H1 (cell line): ENCODE measurements around the gene EEF1AKMT1. TPM values are rescaled to one million over a fixed set of nuclear protein-coding genes. Genes with fewer than 3 reads are reported as not detected.

Experiments used
- CTCF ChIA-PET: fragments of 300-600 bp; sonication (Branson Sonifier 250); formaldehyde crosslinking; loops from one replicate; lab custom pipeline; 2021; ENCODE audit not compliant: partially characterized antibody; lab: Charles Lee
- POLR2A ChIA-PET: fragments of 300-600 bp; sonication (Branson Sonifier 250); formaldehyde crosslinking; loops from one replicate; lab custom pipeline; 2021; ENCODE audit warnings: inconsistent platforms; ENCODE audit not compliant: partially characterized antibody; lab: Charles Lee
- DNase-seq, 2 experiments: peaks; one replicate each; pipeline versions ENCODE4 v3.0.0 to v3.0.0-alpha.2; 2010 to 2022; ENCODE audit warnings: low spot score in 2 of 2, low read depth in 1 of 2, mixed read lengths in 1 of 2
- FAIRE-seq: peaks from 2 replicates; lab custom pipeline; 2011; peaks lifted over from hg19 to GRCh38; lab: Jason Lieb, UNC
- H2AFZ ChIP-seq: 2 replicates; pipeline ENCODE4 v1.8.1; 2012; ENCODE audit warnings: low read length, inconsistent platforms
- H2AK5ac ChIP-seq: 2 replicates; pipeline ENCODE4 v1.6.1; 2013; ENCODE audit warnings: low read depth, low read length
- H2BK120ac ChIP-seq: replicated peaks from 2 replicates; pipeline ENCODE3; 2013; ENCODE audit warnings: low read depth, low read length, inconsistent platforms
- H2BK12ac ChIP-seq: 2 replicates; pipeline ENCODE4 v1.6.1; 2013; ENCODE audit warnings: low read depth, low read length
- H2BK15ac ChIP-seq: 2 replicates; pipeline ENCODE4 v1.6.1; 2013; ENCODE audit warnings: low read length
- H2BK20ac ChIP-seq: 2 replicates; pipeline ENCODE4 v1.6.1; 2013; ENCODE audit warnings: low read length
- H2BK5ac ChIP-seq: 2 replicates; pipeline ENCODE4 v1.6.1; 2013; ENCODE audit warnings: low read depth, low read length
- H3K14ac ChIP-seq: 2 replicates; pipeline ENCODE4 v1.6.1; 2013; ENCODE audit warnings: inconsistent platforms; ENCODE audit not compliant: insufficient read length
- H3K18ac ChIP-seq: 2 replicates; pipeline ENCODE4 v1.6.1; 2013; ENCODE audit warnings: low read length; ENCODE audit errors: extremely low read depth
- H3K23ac ChIP-seq: 2 replicates; pipeline ENCODE4 v1.6.1; 2013; ENCODE audit warnings: inconsistent platforms; ENCODE audit not compliant: insufficient read length
- H3K23me2 ChIP-seq: 2 replicates; pipeline ENCODE4 v1.6.1; 2013; ENCODE audit warnings: low read depth, low read length
- H3K27ac ChIP-seq: 2 replicates; pipeline ENCODE4 v1.6.1; 2011; ENCODE audit warnings: low read depth, low read length, inconsistent platforms
- H3K27me3 ChIP-seq, 4 experiments: replicated peaks in 1 of 4; 1 replicate in 1 of 4; 2 replicates in 3 of 4; pipeline versions ENCODE4 v1.6.1 to v1.8.1; 2011 to 2013; ENCODE audit warnings: low read length in 3 of 4, mild to moderate bottlenecking in 3 of 4, inconsistent platforms in 2 of 4, mixed read lengths in 2 of 4, moderate library complexity in 1 of 4; ENCODE audit not compliant: control insufficient read depth in 3 of 4, insufficient read depth in 3 of 4; ENCODE audit errors: extremely low read depth in 1 of 4
- H3K36me3 ChIP-seq, 4 experiments: 2 replicates each; pipeline versions ENCODE4 v1.6.1 to v1.8.1; 2011 to 2013; ENCODE audit warnings: mild to moderate bottlenecking in 4 of 4, low read length in 3 of 4, moderate library complexity in 2 of 4, control low read depth in 1 of 4, inconsistent platforms in 1 of 4; ENCODE audit not compliant: insufficient read depth in 4 of 4, control insufficient read depth in 2 of 4
- H3K4ac ChIP-seq: replicated peaks from 2 replicates; pipeline ENCODE3; 2013; ENCODE audit warnings: low read length, low read depth, mixed read lengths, inconsistent platforms; ENCODE audit not compliant: insufficient read length
- H3K4me1 ChIP-seq, 4 experiments: replicated peaks in 1 of 4; 1 replicate in 1 of 4; 2 replicates in 3 of 4; pipeline versions ENCODE4 v1.6.1 to v1.8.1; 2011 to 2013; ENCODE audit warnings: low read length in 3 of 4, inconsistent platforms in 2 of 4, mixed read lengths in 1 of 4; ENCODE audit not compliant: insufficient read depth in 4 of 4, control insufficient read depth in 3 of 4
- H3K4me2 ChIP-seq, 2 experiments: 2 replicates each; pipeline versions ENCODE4 v1.6.1 to v1.8.1; 2011 to 2013; ENCODE audit warnings: low read depth in 2 of 2, low read length in 2 of 2, control low read depth in 1 of 2, inconsistent platforms in 1 of 2, mild to moderate bottlenecking in 1 of 2; ENCODE audit not compliant: insufficient read depth in 1 of 2
- H3K4me3 ChIP-seq, 4 experiments: fragments of 200-600, 300-600 bp in 1 of 4; sonication (generic), shearing (Covaris generic), sonication (Bioruptor Twin) in 1 of 4; 2 replicates each; pipeline versions ENCODE4 v1.5.1 to v1.8.1; 2011 to 2016; ENCODE audit warnings: low read length in 4 of 4, low read depth in 3 of 4, control low read depth in 2 of 4, inconsistent platforms in 2 of 4, mild to moderate bottlenecking in 2 of 4, mixed read lengths in 1 of 4, moderate library complexity in 1 of 4; ENCODE audit not compliant: insufficient read depth in 2 of 4; ENCODE audit errors: extremely low read depth in 1 of 4
- H3K56ac ChIP-seq: replicated peaks from 2 replicates; pipeline ENCODE3; 2013; ENCODE audit warnings: low read depth, mild to moderate bottlenecking, mixed read lengths, low read length, inconsistent platforms; ENCODE audit not compliant: insufficient read length
- H3K79me1 ChIP-seq: 2 replicates; pipeline ENCODE4 v1.6.1; 2013; ENCODE audit warnings: low read depth, low read length, control low read depth
- H3K79me2 ChIP-seq, 2 experiments: 2 replicates each; pipeline versions ENCODE4 v1.6.1 to v1.8.1; 2012 to 2013; ENCODE audit warnings: low read length in 2 of 2, mild to moderate bottlenecking in 2 of 2, inconsistent platforms in 1 of 2; ENCODE audit not compliant: insufficient read depth in 2 of 2, control insufficient read depth in 1 of 2
- H3K9ac ChIP-seq, 4 experiments: replicated peaks in 1 of 4; 1 replicate in 1 of 4; 2 replicates in 3 of 4; pipeline versions ENCODE4 v1.6.1 to v1.8.1; 2011 to 2013; ENCODE audit warnings: low read depth in 3 of 4, low read length in 3 of 4, control low read depth in 2 of 4, mild to moderate bottlenecking in 2 of 4, moderate library complexity in 2 of 4, inconsistent platforms in 1 of 4; ENCODE audit errors: extremely low read depth in 1 of 4
- H3K9me3 ChIP-seq, 2 experiments: 2 replicates each; pipeline versions ENCODE4 v1.6.1 to v1.8.1; 2012 to 2013; ENCODE audit warnings: mild to moderate bottlenecking in 2 of 2, moderate library complexity in 2 of 2, control low read depth in 1 of 2, inconsistent platforms in 1 of 2, low read depth in 1 of 2, low read length in 1 of 2, mixed read lengths in 1 of 2; ENCODE audit not compliant: insufficient read depth in 2 of 2
- H4K20me1 ChIP-seq, 2 experiments: replicated peaks in 1 of 2; 2 replicates each; pipeline versions ENCODE3 to v1.8.1; 2011 to 2013; ENCODE audit warnings: inconsistent platforms in 2 of 2, low read length in 2 of 2, mild to moderate bottlenecking in 1 of 2; ENCODE audit not compliant: insufficient read depth in 2 of 2, control insufficient read depth in 1 of 2
- H4K5ac ChIP-seq: 2 replicates; pipeline ENCODE4 v1.6.1; 2013; ENCODE audit warnings: low read length, low read depth, mixed read lengths, inconsistent platforms; ENCODE audit not compliant: insufficient read length
- H4K8ac ChIP-seq: 2 replicates; pipeline ENCODE4 v1.8.0; 2013; ENCODE audit warnings: mild to moderate bottlenecking, moderate library complexity, low read length, inconsistent platforms; ENCODE audit not compliant: insufficient read depth; ENCODE audit errors: extremely low read depth
- H4K91ac ChIP-seq: replicated peaks from 2 replicates; pipeline ENCODE3; 2013; ENCODE audit warnings: low read length, mixed read lengths, inconsistent platforms; ENCODE audit not compliant: insufficient read length
- SUZ12 ChIP-seq: fragments of 200-600 bp; sonication (generic); IDR thresholded peaks from 2 replicates; pipeline ENCODE4 v1.6.1; 2012; ENCODE audit warnings: mild to moderate bottlenecking, inconsistent platforms, low read length, moderate library complexity, mixed read lengths
- YY1 ChIP-seq: IDR thresholded peaks from 2 replicates; pipeline ENCODE4 v1.6.1; 2011; ENCODE audit warnings: low read depth, mild to moderate bottlenecking, low read length
- ZNF274 ChIP-seq: IDR thresholded peaks from 2 replicates; pipeline ENCODE4 v1.7.0; 2012; ENCODE audit warnings: low read length, borderline replicate concordance; ENCODE audit errors: extremely low read depth
- WGBS, 2 experiments: shearing (Covaris generic) in 1 of 2; methylation state at CpG; one replicate each; pipeline versions ENCODE4 v1.1.6 to v1.1.7; 2013 to 2015; ENCODE audit warnings: low lambda C conversion rate in 2 of 2, mixed read lengths in 2 of 2, inconsistent platforms in 1 of 2, low coverage in 1 of 2, missing lambda C conversion rate in 1 of 2; ENCODE audit not compliant: insufficient replicate concordance in 2 of 2, insufficient coverage in 1 of 2, insufficient read length in 1 of 2; ENCODE audit errors: extremely low coverage in 1 of 2, missing lambda C conversion rate in 1 of 2; 5-methylcytosine and 5-hydroxymethylcytosine counted together
- polyA plus RNA-seq, 7 experiments: library from polyadenylated mRNA; depleted of rRNA in 3 of 7; stranded (reverse) in 5 of 7; unstranded in 2 of 7; fragments of >200 nt in 5 of 7; fragments of 200-250 nt in 2 of 7; gene quantifications; 1 replicate in 5 of 7; 2 replicates in 1 of 7; 4 replicates in 1 of 7; pipeline versions ENCODE4 v1.2.1 to v1.2.3, GENCODE V29; 2011 to 2013; ENCODE audit warnings: missing spikeins in 2 of 7, mixed read lengths in 2 of 7
- total RNA-seq: library from RNA; stranded (reverse); fragmentation: NEBNext Ultra II Directional; extraction: Animal tissue kit (Norgen Biotek cat#: 25700); gene quantifications from 2 replicates; pipeline ENCODE4 v1.2.1, GENCODE V29; 2021
- TF ChIP-seq, protein P1 (sequence below), 3 experiments: IDR thresholded peaks; 1 replicate in 2 of 3; 2 replicates in 1 of 3; pipeline versions ENCODE4 v1.5.1 to v1.6.1; 2011; ENCODE audit warnings: low read length in 3 of 3, mild to moderate bottlenecking in 3 of 3, inconsistent platforms in 2 of 3, low read depth in 1 of 3, moderate library complexity in 1 of 3; ENCODE audit not compliant: insufficient read depth in 1 of 3; ENCODE audit errors: control extremely low read depth in 1 of 3

Gene EEF1AKMT1
- total and polyA plus RNA-seq, 2 of the 8 experiments (the other 6 are each of a cell fraction or from before 2014, with no cell fraction given): 3.1 to 4.1 TPM

DNA sequence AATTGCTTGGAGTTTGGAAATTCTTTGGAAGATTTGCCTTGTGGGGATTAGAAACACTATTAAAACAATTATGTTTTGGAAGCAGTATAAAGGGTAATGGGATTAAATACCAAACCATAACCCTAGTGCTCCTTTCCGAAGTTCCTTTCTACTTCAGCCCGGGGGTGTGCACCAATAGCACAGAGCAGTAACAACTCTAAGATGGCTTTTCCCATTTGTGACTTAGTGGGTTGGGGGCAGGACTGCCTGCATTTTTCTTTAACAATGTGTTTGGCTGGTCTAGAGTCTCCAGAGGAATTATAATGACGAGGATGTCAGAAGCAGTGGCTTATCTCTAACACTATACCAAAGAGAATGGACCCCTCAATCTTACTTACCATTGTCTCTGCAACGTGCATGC lies 82.1 kb downstream of the EEF1AKMT1 start:
- no peaks in the 10 kb centered on the region for H3K79me2 ChIP-seq
- H3K4me1 ChIP-seq: peaks cover 0 to 5% (median 2%) of the 10 kb centered on the region in 4 experiments; a peak in 2 of 7 replicates
- H2BK5ac ChIP-seq: no peak overlapping the region
- TF ChIP-seq SUZ12 (no peak), YY1 (no peak), ZNF274 (no peak)
- TF ChIP-seq, protein P1, sequence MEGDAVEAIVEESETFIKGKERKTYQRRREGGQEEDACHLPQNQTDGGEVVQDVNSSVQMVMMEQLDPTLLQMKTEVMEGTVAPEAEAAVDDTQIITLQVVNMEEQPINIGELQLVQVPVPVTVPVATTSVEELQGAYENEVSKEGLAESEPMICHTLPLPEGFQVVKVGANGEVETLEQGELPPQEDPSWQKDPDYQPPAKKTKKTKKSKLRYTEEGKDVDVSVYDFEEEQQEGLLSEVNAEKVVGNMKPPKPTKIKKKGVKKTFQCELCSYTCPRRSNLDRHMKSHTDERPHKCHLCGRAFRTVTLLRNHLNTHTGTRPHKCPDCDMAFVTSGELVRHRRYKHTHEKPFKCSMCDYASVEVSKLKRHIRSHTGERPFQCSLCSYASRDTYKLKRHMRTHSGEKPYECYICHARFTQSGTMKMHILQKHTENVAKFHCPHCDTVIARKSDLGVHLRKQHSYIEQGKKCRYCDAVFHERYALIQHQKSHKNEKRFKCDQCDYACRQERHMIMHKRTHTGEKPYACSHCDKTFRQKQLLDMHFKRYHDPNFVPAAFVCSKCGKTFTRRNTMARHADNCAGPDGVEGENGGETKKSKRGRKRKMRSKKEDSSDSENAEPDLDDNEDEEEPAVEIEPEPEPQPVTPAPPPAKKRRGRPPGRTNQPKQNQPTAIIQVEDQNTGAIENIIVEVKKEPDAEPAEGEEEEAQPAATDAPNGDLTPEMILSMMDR (IDR thresholded peaks at IDR 0.05; ENCODE audit: control extremely low read depth in 1 of 3, insufficient read depth in 1 of 3, low read depth in 1 of 3, low read length in 3 of 3): no peak
- TF ChIP-seq, all 59 proteins: peak for 0
- POLR2A ChIA-PET: no interaction called here
- no peaks in the 10 kb centered on the region for H3K23me2 ChIP-seq
- FAIRE-seq (no peak), DNase-seq (no peak)
- no peak overlapping the region for H3K4me3 ChIP-seq
- H3K56ac ChIP-seq: no peak overlapping the region
- no peak overlapping the region for H2BK15ac ChIP-seq
- CTCF ChIA-PET: no interaction called here
- no peaks in the 10 kb centered on the region for H4K20me1 ChIP-seq
- H2BK12ac ChIP-seq: no peak overlapping the region
- no peaks in the 10 kb centered on the region for H3K27me3 ChIP-seq
- no peak overlapping the region for H2BK120ac ChIP-seq
- no peak overlapping the region for H3K4ac ChIP-seq
- H3K9me3 ChIP-seq: no peaks in the 10 kb centered on the region
- no peak overlapping the region for H3K9ac ChIP-seq
- no peak overlapping the region for H3K27ac ChIP-seq
- H3K23ac ChIP-seq: no peak overlapping the region
- no peak overlapping the region for H4K5ac ChIP-seq
- H4K8ac ChIP-seq: no peak overlapping the region
- no peak overlapping the region for H2AFZ ChIP-seq
- H3K4me2 ChIP-seq: no peak overlapping the region
- H2BK20ac ChIP-seq: no peak overlapping the region
- H3K36me3 ChIP-seq: no peaks in the 10 kb centered on the region
- H3K79me1 ChIP-seq: no peaks in the 10 kb centered on the region
- H2AK5ac ChIP-seq: no peak overlapping the region
- no peak overlapping the region for H3K14ac ChIP-seq
- H3K18ac ChIP-seq: no peak overlapping the region
- WGBS, 2 experiments: 68% methylated on average over 4 of the region's 4 CpGs; no CpG with 5 or more reads in 1 of the 2 experiments
- no peak overlapping the region for H4K91ac ChIP-seq
